Activated CD4-positive, alpha-beta T cell treated with anti-CD3 and anti-CD28 coated beads for 4 hours (primary cell): ENCODE results near the gene KCNQ1.

Source experiments
- DNase-seq, 2 donors: peaks; one replicate each; pipeline ENCODE4 v3.0.0-alpha.2; 2020

The KCNQ1 gene

DNA sequence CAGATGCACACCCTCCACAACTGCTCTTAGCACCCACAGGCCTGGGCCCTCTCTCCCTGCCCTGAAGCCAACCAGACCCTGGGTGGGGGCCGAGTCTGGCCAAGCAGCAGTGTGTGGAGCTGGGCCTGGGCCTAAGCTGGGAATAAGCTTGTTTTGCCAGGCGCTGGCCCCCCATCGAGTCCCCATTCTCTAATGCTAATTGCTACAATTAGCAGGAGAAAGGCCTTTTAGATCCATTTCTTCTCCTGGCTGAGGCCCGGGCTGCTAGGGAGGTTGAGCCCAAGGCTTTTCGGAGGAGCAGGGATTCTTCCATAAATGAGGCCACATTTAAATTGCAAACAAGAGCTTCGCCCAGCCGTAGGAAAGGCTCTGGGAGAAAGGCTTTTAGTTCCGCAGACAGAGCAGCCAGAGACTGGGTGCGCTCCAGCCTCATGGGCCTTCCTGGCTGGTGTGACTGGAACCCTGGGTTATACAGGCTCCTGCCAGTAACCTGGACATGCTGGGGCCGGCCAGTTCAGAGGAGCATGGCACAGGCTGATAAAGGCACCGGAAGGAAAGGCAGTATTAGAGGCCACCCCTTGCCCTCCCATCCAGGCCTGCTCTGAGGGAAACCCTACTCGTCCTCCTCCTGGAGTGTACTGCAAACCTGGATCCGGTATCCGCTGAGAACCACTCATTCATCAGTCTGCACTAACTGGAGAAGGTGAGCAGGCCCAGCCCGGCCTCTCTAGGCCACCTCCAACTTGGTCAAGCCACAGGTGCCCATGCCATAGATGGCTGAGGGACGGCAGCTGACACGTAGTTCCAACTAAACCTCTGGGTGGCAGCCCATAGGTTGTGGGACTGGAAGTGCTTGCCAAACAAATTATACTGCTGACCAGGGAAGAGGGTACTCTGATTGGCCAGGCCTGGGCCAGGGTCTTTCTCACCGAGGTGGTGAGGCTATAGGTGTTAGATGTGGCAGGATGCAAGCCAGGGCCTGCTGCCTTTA lies 248.8 kb downstream of the KCNQ1 start:
- no peak for DNase-seq

DNA sequence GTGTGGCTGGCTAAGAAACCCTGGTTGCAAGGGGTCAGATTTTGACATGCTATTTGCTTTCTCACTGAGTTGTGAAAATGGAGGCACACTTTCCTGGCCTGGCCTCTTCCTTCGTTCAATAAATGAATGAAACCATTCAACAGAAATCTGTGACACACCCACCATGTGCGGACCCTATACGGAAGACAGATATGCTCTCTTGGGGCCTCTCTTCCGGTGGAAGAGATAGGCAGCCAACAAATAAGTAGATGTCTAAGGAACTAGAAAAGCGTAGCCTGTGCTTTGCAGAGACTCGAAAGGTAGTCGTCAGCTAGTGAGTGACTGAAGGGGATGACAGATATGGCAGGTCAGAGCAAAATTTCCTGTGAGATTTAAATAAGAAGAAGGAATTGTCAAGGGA lies 249.7 kb downstream of the KCNQ1 start:
- no peak for DNase-seq

DNA sequence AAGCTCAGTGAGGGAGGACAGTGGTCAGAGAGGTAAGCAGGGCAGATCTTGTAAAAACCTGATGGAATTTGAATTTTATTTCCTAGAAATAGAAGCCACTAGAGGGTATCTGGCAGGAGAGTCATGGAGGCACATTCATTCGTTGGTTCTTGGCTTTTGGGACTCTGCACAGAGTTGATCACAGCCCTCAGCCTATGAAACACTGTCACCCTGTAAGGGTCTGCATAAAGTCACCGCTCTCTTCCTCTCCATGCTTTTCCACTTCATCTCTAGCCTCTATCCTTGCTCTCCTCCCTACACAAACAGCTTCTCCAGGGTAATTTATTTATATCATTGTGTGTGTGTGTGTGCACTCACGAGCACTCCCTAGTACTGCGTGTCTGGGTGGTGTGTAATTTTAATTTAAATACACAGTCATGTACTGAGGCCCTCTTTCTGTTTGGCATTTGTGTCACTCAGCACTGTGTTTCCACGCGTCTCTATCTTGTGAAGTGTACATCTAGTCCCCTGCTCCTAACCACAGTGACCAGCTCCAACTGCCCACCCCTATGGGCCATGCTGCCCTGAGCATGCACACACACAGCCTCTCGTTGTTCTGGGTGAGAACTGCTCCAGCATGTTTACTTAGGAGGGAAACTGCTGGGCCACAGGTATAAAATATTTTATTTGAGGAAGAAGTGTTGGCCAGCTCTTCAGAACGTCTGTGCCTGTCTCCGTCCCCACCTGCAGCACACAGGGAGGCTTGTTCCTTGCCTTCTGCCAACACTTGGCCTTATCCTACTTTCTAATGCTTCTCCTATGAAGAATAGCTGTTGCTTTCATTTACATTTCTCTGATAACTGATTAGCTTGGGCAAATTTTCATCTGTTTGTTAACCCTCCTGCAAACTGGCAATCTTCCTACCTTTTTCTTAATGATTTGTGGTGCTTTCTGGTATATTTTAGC lies 250.5 kb downstream of the KCNQ1 start:
- DNase-seq = no peak

DNA sequence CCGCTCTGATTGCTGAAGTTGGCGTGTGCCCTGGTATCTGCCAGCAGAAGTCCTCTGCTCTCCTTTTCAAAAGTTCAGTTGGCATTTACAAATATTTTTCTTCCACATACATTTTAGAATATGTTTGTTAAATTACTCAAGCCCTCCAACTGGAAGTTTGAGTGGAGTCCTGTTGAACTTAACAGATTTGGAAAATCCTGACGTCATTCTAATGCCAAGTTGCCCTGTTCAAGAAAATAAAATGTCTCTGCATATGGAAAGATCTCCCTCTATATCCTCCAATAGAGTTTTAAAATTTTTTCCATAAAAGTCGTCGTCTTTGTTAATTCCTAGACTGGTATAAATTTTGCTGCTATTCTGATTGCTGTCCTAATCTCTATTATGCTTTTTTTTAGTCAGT lies 251.6 kb downstream of the KCNQ1 start:
- no peak for DNase-seq

DNA sequence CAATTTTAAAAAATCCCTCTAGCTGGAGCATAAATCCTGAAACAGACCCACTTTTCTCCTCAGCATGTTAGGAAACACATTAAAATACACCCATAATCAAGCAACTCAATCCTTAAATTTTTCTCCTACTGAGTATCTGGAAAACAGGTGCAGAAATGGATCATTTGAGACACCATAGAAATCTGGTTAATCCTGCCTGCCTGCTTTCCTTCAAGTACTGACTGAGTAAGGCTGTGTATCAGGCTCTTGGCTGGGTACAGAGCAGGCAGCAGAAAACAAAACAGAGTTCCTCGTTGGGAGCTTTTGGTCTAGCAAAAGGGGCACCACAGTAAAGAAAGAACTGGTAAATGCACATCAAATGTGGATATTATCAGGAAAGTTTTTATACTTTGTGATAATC lies 253.1 kb downstream of the KCNQ1 start:
- no peak for DNase-seq

DNA sequence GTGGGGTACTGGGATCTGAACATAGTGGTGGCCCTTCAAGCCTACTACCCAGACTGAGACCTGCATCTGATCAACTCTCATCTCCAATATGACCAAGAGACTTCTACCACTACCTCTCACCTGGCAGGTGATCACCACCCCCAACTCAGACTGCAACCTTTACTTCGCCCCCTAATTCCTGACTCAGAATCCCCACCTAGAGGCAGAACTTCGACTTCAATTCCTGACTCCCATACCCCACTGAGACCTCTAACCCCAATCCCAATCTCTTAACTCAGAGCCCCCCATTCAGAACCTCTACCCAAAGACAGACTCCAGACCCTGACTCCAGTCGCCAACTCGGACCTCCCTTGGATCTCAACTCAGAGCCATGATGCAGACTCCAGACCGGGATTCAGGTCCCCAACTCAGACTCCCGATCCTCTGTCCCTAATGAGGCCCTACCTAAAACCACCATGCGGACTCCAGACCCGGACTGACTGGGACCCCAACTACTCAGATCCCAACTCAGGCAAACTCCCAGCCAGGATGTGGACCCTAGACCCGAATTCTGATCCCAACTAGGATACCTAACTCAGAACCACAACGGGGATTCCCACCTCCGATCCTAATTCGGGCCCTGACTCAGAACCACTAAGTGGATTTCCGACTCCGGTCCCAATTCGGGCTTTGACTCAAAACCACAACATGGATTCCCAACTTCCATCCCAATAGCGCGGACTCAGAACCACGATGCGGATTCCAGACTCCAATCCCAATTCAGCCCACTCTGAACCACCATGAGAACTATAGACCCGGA lies 253.8 kb downstream of the KCNQ1 start:
- DNase-seq = no peak

DNA sequence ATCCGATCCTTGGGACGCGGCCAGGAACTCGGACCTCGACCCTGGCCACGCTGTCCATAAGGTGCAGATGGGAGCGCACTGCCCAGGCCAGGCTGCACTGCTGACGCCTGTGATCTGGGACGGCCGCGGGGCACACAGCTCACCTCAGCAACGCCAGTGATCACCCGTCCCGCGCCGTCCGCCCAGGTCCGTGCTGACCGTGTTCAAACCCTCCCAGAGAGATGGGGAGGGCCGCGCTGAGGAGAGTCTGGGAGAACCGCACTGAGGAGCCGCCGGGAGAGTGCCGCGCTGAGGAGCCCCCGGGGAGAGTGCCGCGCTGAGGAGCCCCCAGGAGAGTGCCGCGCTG lies 254.3 kb downstream of the KCNQ1 start:
- no peak for DNase-seq

DNA sequence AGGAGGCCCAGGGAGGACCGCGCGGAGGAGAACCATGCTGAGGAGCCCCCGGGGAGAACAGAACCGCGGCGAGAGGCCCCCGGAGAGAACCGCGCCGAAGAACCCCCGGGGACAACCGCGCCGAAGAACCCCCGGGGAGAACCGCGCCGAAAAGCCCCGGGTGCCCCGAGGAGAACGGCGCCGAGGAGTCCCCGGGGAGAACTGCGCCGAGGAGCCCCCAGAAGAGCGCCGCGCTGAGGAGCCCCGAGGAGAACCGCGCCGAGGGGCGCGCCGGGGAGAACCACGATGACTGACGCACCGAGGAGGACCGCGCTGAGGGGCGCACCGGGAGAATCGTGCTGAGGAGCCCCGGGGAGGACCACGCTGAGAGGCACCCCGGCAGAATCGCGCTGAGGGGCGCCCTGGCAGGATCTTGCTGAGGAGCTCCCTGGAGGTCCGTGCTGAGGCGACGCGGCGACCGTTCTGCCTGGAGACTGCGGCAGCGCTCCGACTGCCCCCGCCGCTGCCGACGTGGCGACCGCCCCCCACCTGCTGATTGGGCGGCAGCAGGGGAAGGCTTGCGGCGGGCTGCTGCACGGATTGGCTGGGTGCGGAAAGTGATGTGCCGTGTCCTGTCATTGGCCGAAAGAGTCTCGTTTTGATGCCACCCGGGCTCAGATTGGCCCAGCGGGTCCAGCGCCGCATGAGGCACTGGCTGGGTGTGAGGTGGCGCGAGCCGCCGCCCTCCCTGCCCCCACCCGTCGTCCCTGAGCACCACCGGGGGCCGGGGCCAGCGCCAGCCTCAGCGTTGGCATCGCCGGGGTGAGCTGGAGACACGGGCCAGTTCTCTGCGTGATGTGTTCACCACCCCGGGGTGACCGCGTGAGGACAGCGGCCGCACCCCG lies 255.0 kb downstream of the KCNQ1 start, which contains the start of gene KCNQ1OT1:
KCNQ1OT1 (minus strand) TSS at position 464 of the 884 bp plus-strand sequence.
- DNase-seq = peak; percentile 81 to 84

DNA sequence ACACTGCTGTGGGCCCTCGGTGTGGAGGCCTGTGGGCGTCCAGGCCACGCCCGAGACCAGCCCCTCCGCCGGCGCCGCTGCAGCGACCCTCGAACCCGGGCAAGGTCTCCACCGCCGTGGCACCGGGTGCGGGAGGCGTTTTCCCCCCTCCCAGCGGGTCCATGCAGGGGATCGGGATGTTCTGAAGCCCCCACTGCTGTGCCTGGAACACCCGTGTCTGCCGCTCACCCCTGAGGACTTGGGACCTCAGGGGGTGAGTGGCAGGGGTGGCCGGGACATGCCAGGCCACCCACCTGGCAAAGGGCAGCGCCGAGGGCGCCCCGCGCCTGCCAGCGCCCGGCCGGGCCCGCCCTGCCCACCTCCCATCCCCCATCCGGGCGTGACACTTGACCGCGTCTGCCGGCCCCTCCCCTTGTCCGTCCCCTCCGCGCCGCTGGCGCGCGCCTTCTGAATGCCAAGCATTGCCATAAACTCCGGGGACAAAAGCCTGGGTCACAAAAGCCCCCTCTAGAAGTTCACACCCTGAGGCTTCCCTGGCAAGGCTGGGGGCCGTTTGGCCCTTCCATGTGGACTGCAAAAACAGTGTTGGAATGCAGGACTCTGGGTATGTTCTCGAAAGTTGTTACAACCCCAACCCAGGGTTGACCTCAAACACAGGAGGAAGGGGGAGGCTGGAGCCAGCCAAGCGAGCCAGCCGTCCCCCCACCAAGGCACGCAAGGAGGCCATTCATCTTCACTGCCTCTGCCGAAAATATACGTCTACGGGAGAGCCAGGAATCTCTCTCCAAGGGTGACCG lies 255.8 kb downstream of the KCNQ1 start:
- DNase-seq = peak in 1 of 2 donors; percentile 12

DNA sequence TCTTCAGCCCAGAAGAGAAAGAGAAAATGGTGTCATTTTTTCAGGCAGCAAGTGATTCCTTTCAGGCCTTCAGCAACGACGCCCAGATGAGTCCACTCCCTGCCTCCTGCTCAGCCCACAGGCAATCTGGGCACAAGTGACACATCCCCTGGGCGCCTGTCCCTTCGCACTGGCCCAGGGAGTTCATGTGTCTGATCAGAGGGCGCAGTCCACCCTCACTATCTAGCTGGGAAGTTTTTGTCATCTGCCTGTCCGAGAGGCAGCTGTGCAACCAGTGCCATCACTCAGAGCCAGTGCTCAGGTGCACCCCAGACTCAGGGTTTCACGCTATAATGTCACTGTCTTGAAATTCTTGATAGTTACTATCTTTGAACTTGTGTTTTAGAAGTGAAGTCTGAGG lies 256.4 kb downstream of the KCNQ1 start:
- DNase-seq = no peak

DNA sequence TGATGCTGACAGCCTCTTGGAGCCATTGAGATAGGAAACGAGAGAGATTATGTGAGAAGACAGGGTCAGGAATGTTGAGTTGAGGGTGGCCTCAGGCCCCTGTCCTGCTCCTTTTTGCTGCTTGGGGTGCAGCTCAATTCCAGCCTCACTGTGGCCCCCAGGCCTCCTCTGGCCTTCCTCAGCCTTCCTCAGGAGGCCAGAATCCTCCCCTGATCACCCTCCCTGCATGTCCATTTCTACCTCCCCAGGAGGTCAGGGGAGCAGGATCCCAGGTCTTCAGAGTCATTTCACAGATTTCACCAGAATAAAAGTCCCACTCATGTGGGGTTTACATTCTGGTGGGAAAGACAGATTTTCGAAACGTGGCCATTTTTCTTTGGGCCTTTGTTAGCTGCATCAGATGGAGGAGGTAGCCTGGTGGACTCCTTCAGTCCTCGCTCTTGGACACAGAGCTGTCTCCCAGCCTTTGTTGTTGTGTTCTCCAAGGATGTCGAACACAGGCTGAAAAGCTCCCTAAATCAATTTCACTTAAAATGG lies 257.2 kb downstream of the KCNQ1 start:
- no peak for DNase-seq

DNA sequence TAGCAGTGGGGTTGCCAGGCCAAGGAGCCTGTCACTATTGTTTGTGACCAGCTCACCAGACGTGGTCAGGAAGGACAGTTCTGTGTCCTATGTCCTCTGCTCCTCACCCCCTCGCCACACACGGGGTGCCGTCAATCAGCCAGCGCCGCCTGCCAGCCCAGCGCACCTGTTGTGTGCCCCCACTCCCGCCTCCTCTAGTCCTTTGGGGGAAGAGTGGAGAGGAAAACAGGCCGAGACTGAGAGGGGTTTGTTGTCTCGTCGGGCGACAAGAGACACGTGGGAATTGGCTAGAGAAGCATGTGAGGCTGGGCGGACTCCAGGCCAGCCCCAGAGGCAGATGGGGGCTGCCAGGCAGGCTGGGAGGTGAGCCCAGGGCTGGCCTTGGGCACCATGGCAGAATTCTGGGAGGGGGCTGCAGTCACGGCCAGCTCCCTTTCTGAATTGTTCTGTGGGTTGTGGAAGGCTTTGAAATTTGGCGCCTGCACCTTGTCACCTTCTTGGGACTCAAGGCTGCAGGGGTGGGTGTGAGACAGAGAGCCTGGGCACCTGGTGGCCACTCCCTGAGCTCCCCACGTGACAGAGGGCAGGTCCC lies 258.1 kb downstream of the KCNQ1 start:
- DNase-seq = no peak

DNA sequence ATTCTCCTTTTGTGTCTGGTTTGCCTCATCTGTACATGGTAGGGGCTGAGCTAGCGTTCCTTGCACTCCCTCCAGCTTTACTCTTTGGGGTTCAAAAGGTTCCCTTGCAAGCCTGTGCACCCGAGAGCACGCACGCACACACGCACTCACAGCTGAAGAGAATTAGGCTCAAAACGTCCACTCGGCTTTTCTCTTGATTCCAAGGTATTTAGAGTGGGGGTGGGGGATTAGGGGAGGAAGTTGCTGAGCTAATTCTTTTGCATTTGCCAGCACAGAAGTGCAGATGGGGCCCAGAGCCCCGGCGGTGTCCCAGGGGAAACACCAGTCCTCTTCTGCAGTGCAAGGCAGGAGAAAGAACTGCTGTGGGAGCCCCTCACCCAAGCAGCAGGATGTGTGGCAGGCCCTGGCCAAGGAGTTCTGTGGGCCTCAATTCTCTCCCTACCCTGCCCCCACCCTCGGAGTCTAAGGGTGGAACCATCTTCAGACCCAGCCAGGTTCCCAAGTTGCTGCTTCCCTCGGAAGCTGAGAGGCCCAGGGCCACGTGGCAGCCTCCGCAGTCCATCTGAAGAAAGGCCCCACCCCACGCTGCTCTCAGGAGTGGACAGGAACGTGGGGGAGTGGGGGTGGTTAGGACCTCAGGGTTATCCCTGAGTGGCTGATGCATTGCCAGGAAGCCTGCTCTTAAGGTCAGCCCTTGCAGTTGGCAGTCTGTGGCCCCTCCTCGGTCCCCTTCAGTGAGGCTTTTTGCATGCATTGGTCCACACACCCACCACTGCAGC lies 258.7 kb downstream of the KCNQ1 start:
- no peak for DNase-seq

DNA sequence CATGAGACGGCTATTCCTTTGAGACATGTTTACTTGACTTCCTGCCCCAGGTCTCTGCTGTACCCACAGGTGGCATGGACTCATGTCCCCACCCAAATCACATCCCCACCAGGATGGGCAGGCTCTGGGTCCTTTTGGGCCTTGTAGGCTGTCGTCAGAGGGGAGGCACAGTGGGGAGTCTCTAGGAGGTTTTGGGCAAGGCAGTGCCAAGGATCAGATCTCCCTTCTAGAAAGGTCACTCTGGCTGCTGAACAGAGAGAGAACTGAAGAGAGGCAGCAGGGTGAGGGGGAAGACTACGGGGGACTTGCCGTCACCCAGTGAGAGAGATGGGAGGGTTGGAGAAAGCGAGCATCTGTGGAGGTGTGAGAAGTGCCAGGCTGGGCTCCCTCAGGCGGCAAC lies 259.5 kb downstream of the KCNQ1 start:
- DNase-seq = no peak

DNA sequence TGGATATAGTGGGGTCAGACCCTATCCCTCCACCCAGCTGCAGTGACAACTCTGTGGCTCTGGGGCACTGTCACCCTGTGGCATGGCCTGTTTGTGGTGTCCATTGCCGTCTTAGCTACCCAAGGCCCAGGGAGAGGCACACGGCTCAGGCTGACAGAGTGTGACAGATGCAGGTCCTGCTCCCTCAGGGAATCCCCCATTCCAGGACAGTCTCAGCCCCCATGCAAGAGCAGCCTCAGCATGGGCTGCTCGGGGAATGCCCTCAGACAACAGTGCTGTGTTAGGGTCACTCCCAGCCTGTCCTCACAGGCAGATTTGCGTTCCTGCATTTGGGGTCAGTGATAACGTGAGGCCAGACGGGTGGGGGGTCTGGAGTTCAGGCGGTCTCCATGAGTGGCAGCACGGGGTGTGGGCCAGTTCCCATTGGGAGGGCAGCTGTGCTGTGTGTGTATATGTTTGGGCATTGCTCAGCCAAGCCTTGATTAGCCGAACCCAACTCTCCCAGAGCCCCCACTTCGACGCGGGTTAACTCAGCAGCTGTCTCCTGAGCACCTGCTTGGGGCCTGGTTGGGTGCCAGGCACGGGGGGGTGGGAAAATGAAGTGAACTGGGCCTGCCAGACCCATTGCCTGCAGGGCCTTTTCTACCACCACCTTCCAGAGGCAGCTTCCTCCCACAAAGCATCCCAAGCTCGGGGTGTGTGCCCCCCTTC lies 260.2 kb downstream of the KCNQ1 start:
- no peak for DNase-seq

DNA sequence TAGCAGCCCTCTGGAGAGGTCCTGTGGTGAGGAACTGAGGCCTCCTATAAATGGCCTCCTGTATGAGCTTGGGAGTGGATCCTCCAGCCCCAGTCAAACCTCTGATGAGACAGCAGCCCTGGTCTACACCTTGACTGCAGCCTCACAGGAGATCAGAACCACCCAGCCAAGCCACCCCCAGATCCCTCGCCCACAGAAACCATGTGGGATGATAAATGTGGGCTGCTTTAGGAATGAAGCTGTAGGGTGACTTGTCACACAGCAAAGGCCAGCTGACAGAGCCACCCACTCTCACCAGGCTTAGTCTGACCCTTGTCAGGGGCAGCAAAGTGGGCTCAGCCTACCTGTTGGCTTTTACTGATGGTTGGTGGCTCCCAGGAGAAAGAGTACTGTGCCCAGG lies 261.5 kb downstream of the KCNQ1 start:
- no peak for DNase-seq

DNA sequence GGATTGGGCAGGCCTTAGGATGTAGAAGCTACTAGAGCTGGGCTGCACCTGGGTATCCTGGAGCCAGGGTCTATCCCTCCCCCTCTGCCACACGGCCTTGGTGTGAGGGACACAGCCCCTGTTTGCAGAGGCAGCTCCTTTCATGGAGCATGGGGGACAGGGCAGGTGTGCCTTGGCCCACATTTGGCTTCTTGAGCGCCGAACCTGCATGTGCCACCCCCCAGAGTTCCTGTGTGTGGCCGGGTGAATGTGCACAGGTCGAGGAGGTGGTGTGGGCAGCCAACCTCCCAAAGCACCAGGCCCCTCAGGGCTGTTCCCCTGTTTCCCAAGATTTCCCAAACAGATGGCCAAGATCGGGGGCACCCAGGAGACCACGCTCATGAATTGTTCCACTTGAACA lies 262.9 kb downstream of the KCNQ1 start:
- DNase-seq = no peak

DNA sequence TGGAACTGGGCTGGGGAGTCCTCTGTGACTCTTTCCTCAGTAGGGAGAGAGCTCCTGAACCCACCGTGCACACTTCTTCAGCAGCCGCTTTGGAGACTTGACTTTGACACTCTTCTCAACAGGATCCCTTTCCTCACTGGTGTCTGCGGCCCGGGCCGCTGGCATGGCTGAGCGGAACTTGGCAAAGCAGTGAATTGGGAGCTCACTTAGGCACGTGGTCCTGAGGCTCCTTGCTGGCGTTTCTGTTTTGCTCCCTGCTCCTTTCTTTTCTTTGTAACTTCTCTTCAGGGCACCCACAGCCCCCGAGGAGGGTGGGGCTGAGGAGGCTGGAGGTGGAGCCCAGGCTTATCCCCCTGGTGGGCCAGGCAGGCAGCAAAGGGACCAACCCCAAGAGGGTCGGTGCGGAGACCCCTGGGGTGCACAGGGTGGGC lies 263.4 kb downstream of the KCNQ1 start:
- no peak for DNase-seq
